ENCODE measurements around the gene SYT17. TPM values are rescaled to one million over a fixed set of nuclear protein-coding genes. Genes with fewer than 3 reads are reported as not detected.

Gene SYT17
- total RNA-seq, 1 experiment from 2014 or later = 10.3 TPM

GRCh38 chr16:19137201-19138128 is 30.6 kb upstream of the SYT17 start:
- Histone ChIP-seq H3K27ac (ENCODE audit: low read depth, low read length) (no peak overlapping the region), H4K20me1 (ENCODE audit: insufficient read depth) (no peaks in the 10 kb centered on the region), H3K4me2 (ENCODE audit: low read length) (peak overlapping the region; percentile 81; the same call in 1 of the 2 replicates), H2AFZ (ENCODE audit: low read depth, low read length, poor library complexity, severe bottlenecking) (no peak overlapping the region), H3K79me2 (ENCODE audit: insufficient read depth, low read length) (no peaks in the 10 kb centered on the region), H3K36me3 (ENCODE audit: control insufficient read depth in 1 of 2, insufficient read depth in 2 of 2, low read length in 2 of 2) (no peaks in the 10 kb centered on the region), H3K9ac (ENCODE audit: low read length) (no peak overlapping the region), H3K27me3 (ENCODE audit: insufficient read depth, low read length) (no peaks in the 10 kb centered on the region), H3K4me1 (ENCODE audit: control insufficient read depth in 1 of 2, insufficient read depth in 2 of 2, low read length in 2 of 2) (peaks cover 43 to 53% of the 10 kb centered on the region in 2 experiments), H3K9me2 (ENCODE audit: insufficient read depth) (no peaks in the 10 kb centered on the region), H3K9me3 (ENCODE audit: control insufficient read depth in 1 of 2, insufficient read depth in 1 of 2, low read depth in 1 of 2, low read length in 2 of 2) (no peaks in the 10 kb centered on the region), H3K4me3 (replicated peaks in 1 of 2; ENCODE audit: low read depth in 1 of 2, low read length in 2 of 2) (no peak overlapping the region)
- no peak for TF ChIP-seq POLR2AphosphoS5 (IDR thresholded peaks at IDR 0.05; ENCODE audit: low read depth, low read length)
- TF ChIP-seq ZNF274 (IDR thresholded peaks at IDR 0.05; ENCODE audit: low read depth, low read length) = no peak
- TF ChIP-seq SP1 (IDR thresholded peaks at IDR 0.05; ENCODE audit: low read depth) = 0 out of 2 replicates have a peak, but pooled peaks have one; percentile 3
- DNase-seq (ENCODE audit: low read depth, low spot score) = no peak
- ChIA-PET POLR2A (no interaction called here), RAD21 (ENCODE audit: low non-redundant PET in 1 of 2, low total read pairs in 2 of 2, uncharacterized antibody in 2 of 2, unreplicated experiment in 2 of 2) (interaction anchor here in 1 of 2 experiments (0.6 kb wide), 1 partner anchor 230 kb away, joined by 3 read pairs; no protein-coding TSS in a partner anchor), CTCF (no interaction called here)
- no peak for ATAC-seq
- intact Hi-C loops (cut with micrococcal nuclease) = no loop called here
- BruUV-seq (replicated peaks) = no TSS peak

- ChIA-PET CTCF (interaction anchor here (1.0 to 2.4 kb wide), 3 partner anchors 11 to 41 kb away, joined by 3 to 6 read pairs (median 3); no protein-coding TSS in a partner anchor), POLR2A (interaction anchor here (0.9 kb wide), 1 partner anchor 55 kb away, joined by 3 read pairs; no protein-coding TSS in a partner anchor), RAD21 (ENCODE audit: low non-redundant PET in 1 of 2, low total read pairs in 2 of 2, uncharacterized antibody in 2 of 2, unreplicated experiment in 2 of 2) (interaction anchor here in 1 of 2 experiments (1.7 kb wide), 1 partner anchor 53 kb away, joined by 3 read pairs; no protein-coding TSS in a partner anchor)
- H3K9ac ChIP-seq (ENCODE audit: low read length) = no peak overlapping the region
- no peaks in the 10 kb centered on the region for H3K36me3 ChIP-seq (ENCODE audit: control insufficient read depth in 1 of 2, insufficient read depth in 2 of 2, low read length in 2 of 2)
- H3K27me3 ChIP-seq (ENCODE audit: insufficient read depth, low read length) = no peaks in the 10 kb centered on the region
- H3K4me3 ChIP-seq (replicated peaks in 1 of 2; ENCODE audit: low read depth in 1 of 2, low read length in 2 of 2) = no peak overlapping the region
- no peaks in the 10 kb centered on the region for H3K9me3 ChIP-seq (ENCODE audit: control insufficient read depth in 1 of 2, insufficient read depth in 1 of 2, low read depth in 1 of 2, low read length in 2 of 2)
- intact Hi-C loops (cut with micrococcal nuclease) = no loop called here
- H3K4me2 ChIP-seq (ENCODE audit: low read length) = peak overlapping the region; percentile 33
- no peaks in the 10 kb centered on the region for H3K9me2 ChIP-seq (ENCODE audit: insufficient read depth)
- H3K27ac ChIP-seq (ENCODE audit: low read depth, low read length) = no peak overlapping the region
- no TSS peak for BruUV-seq (replicated peaks)
- H3K4me1 ChIP-seq (ENCODE audit: control insufficient read depth in 1 of 2, insufficient read depth in 2 of 2, low read length in 2 of 2) = peaks cover 38 to 46% of the 10 kb centered on the region in 2 experiments
- DNase-seq (ENCODE audit: low read depth, low spot score) (no peak), ATAC-seq (no peak)
- H4K20me1 ChIP-seq (ENCODE audit: insufficient read depth) = no peaks in the 10 kb centered on the region
- H3K79me2 ChIP-seq (ENCODE audit: insufficient read depth, low read length) = no peaks in the 10 kb centered on the region
- TF ChIP-seq CEBPB (IDR thresholded peaks at IDR 0.05; ENCODE audit: low read depth) (peak; percentile 39; the same call in 1 of the 2 replicates), RAD21 (IDR thresholded peaks at IDR 0.05; ENCODE audit: low read depth) (no peak), REST (IDR thresholded peaks at IDR 0.05; ENCODE audit: low read depth) (no peak)
- peak overlapping the region; percentile 73 for H2AFZ ChIP-seq (ENCODE audit: low read depth, low read length, poor library complexity, severe bottlenecking)
Observed at GRCh38 chr16:19138601-19139000, 29.4 kb upstream of the SYT17 start.
